Measurements from ENCODE around the gene KIAA1958. TPM values are rescaled to one million over a fixed set of nuclear protein-coding genes. Genes with fewer than 3 reads are reported as not detected.

Gene KIAA1958
- total RNA-seq, 3 donors from 2014 or later, result 7.4 to 12.7 (median 9.3) TPM

- intact Hi-C loops (cut with DNase I, micrococcal nuclease), result no loop called here
- H3K4me3 ChIP-seq, result no peak overlapping the region
- TF ChIP-seq, protein P1, sequence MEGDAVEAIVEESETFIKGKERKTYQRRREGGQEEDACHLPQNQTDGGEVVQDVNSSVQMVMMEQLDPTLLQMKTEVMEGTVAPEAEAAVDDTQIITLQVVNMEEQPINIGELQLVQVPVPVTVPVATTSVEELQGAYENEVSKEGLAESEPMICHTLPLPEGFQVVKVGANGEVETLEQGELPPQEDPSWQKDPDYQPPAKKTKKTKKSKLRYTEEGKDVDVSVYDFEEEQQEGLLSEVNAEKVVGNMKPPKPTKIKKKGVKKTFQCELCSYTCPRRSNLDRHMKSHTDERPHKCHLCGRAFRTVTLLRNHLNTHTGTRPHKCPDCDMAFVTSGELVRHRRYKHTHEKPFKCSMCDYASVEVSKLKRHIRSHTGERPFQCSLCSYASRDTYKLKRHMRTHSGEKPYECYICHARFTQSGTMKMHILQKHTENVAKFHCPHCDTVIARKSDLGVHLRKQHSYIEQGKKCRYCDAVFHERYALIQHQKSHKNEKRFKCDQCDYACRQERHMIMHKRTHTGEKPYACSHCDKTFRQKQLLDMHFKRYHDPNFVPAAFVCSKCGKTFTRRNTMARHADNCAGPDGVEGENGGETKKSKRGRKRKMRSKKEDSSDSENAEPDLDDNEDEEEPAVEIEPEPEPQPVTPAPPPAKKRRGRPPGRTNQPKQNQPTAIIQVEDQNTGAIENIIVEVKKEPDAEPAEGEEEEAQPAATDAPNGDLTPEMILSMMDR (IDR thresholded peaks at IDR 0.05), result no peak
- no peaks in the 10 kb centered on the region for H3K36me3 ChIP-seq (ENCODE audit: low read depth)
- H3K4me1 ChIP-seq (ENCODE audit: low read depth), result no peaks in the 10 kb centered on the region
- DNase-seq, result no peak
- ATAC-seq, result no peak
- H3K9me3 ChIP-seq, result no peaks in the 10 kb centered on the region
Observed at GRCh38 chr9:112516769-112517168, 30.1 kb downstream of the KIAA1958 start.

GRCh38 chr9:112520069-112520468 lies 33.4 kb downstream of the KIAA1958 start:
- no peak for DNase-seq
- ATAC-seq, result no peak
- H3K4me1 ChIP-seq (ENCODE audit: low read depth), result no peaks in the 10 kb centered on the region
- no peaks in the 10 kb centered on the region for H3K9me3 ChIP-seq
- no peaks in the 10 kb centered on the region for H3K36me3 ChIP-seq (ENCODE audit: low read depth)
- intact Hi-C loops (cut with DNase I, micrococcal nuclease), result no loop called here
- no peak overlapping the region for H3K4me3 ChIP-seq
- TF ChIP-seq, protein P1 (IDR thresholded peaks at IDR 0.05), result no peak

- DNase-seq, result no peak
- TF ChIP-seq, protein P1 (IDR thresholded peaks at IDR 0.05), result no peak
- intact Hi-C loops (cut with DNase I, micrococcal nuclease), result no loop called here
- ATAC-seq, result no peak
- Histone ChIP-seq H3K9me3 (no peaks in the 10 kb centered on the region), H3K36me3 (ENCODE audit: low read depth) (no peaks in the 10 kb centered on the region), H3K4me1 (ENCODE audit: low read depth) (no peaks in the 10 kb centered on the region), H3K4me3 (no peak overlapping the region)
Observed at GRCh38 chr9:112520656-112521055, 34.0 kb downstream of the KIAA1958 start.

DNA sequence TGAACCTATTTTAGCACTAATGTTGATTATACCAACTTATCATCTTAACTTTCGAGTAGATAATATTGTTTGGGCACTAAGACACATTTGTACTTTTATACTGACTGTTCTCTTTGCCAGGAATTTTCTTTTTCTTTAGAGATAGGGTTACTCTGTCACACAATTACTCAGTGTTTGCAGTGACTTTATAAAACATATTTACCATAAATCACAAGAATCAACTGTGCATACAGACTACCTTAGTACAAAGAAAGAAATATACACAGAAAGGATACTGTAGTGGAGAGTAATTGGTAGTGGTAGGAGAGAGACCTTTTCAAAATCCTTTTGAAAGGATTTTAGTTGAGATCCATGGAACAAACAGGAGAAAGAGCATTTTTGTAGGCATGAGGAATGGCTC lies 40.3 kb downstream of the KIAA1958 start:
- no peak for DNase-seq
- intact Hi-C loops (cut with DNase I, micrococcal nuclease), result no loop called here

DNA sequence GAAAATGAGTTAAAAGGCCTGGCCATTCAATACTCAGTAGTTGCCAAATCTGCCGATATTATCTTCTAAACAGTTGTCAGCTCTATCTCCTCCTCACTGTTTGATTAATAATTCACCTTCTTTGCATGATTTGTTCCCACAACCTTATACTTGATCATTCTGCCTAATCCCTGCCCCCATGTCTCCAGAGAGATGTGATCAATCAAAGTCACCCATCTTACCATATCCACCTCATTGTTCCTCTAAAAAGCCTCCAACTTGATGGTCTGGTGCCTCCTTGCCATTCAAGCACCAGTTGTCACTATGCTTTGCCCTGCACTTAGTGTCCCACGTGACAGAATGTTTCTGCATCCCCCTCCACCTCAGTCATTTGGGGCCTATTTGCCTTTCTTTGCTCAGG lies 41.3 kb downstream of the KIAA1958 start:
- Histone ChIP-seq H3K36me3 (ENCODE audit: low read depth) (no peaks in the 10 kb centered on the region), H3K4me1 (ENCODE audit: low read depth) (no peaks in the 10 kb centered on the region), H3K9me3 (no peaks in the 10 kb centered on the region), H3K4me3 (no peak overlapping the region)
- TF ChIP-seq, protein P1 (IDR thresholded peaks at IDR 0.05), result no peak
- intact Hi-C loops (cut with DNase I, micrococcal nuclease), result no loop called here
- no peak for ATAC-seq
- no peak for DNase-seq

More for the DNA sequence above, 40.3 kb downstream of the KIAA1958 start:
- no peaks in the 10 kb centered on the region for H3K9me3 ChIP-seq
- no peaks in the 10 kb centered on the region for H3K4me1 ChIP-seq (ENCODE audit: low read depth)
- TF ChIP-seq, protein P1 (IDR thresholded peaks at IDR 0.05), result no peak
- no peak overlapping the region for H3K4me3 ChIP-seq
- no peak for ATAC-seq
- H3K36me3 ChIP-seq (ENCODE audit: low read depth), result no peaks in the 10 kb centered on the region

GRCh38 chr9:112529316-112529715 lies 42.7 kb downstream of the KIAA1958 start:
- Histone ChIP-seq H3K4me1 (ENCODE audit: low read depth) (no peaks in the 10 kb centered on the region), H3K36me3 (ENCODE audit: low read depth) (no peaks in the 10 kb centered on the region), H3K9me3 (no peaks in the 10 kb centered on the region), H3K4me3 (no peak overlapping the region)
- ATAC-seq (no peak), DNase-seq (no peak)
- TF ChIP-seq, protein P1 (IDR thresholded peaks at IDR 0.05), result no peak
- intact Hi-C loops (cut with DNase I, micrococcal nuclease), result no loop called here
